ENCODE results near the gene TMEM45A. TPM values are rescaled to one million over a fixed set of nuclear protein-coding genes. Genes with fewer than 3 reads are reported as not detected.
"Not testable (repeated sequence)": the region's sequence is repeated elsewhere in the genome, so short reads cannot be mapped to it uniquely, and the experiment has no call there.

The TMEM45A gene
- total RNA-seq, 1 donor from 2014 or later: 3.6 TPM

DNA sequence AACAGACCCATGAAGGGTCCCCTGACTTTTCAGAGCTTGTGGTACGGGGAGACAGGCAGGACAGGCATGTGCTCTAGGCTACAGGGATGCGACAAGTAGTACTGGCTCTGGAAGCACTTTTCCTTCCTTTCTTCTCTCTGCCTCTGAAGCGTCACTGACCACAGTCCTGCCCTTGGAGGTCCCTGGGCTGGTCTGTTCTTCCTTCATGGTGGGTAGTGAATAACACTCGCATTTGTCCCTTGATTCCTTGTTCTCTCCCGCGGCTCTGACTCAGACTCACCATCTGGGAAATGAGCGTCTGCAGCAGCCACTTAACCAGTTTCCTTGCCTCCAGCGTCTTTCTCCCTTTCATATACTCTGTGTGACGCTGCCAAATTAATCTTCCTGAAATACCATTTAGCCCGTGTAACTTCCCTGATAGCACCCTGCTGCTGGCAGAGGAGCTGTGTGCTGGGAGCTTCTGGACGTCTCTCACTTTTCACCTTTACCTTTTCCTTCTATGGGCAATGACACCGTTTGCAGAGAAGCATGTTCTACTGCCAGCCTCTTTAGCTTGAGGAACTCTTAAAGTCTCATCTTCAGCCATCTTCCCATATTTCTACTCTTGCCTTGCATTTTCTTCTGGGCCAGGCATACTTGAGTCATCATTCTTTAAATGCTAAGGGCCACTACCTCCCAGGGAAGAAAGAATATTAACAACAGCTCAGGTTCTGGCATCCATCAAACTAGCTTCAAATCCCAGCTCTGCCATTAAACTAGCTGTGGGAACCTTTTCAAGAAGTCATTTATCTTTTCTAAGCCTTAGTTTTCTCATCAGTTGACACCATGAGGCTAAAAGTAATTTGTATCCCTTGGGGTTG is 33.6 kb downstream of the TMEM45A start:
- intact Hi-C loops (cut with DNase I): no loop called here
- ATAC-seq (ENCODE audit: poor library complexity) (peak; percentile 64), DNase-seq (peak; percentile 32)

- intact Hi-C loops (cut with DNase I): no loop called here
- ATAC-seq (ENCODE audit: poor library complexity) (peak; percentile 82), DNase-seq (no peak)
These were observed 34.4 kb downstream of the TMEM45A start for GRCh38 chr3:100526613-100527346.

DNA sequence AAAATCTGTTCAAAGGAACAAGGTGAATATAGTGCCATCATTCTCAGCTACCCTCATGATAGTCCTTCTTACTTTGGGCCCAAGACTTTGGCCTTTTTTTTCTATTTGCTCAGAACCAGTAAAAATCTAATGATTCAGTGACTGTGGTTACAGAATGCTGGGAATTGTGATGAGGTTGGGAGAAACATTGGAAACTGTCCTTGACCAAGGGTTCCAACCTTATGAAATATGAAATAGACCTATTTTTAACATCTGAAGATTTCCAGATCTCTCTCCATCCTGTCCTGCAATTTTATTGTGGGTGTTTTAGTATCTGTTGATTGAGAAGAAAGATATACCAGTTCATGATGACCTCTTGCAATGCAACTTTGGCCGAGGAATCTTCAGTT is 34.9 kb downstream of the TMEM45A start:
- ATAC-seq (ENCODE audit: poor library complexity) (no peak), DNase-seq (no peak)
- intact Hi-C loops (cut with DNase I): no loop called here

DNA sequence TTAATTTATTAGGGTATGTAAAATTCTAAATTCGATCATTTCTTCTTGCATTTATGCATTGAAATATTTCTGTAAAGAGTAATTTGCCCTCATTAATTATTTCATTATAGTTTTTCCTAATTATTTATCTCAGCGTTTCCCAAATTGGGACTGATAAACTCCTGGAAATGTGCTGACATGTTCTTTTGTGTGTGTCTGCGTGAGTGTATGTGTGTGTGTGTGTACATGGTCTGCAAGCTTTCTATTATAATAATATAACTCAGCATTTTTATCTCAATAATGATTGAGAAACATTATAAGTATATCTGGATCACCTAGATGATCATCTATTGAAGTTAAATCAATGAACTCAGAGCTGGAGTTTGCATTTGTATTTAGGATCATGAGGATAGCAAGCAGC is 38.7 kb downstream of the TMEM45A start:
- ATAC-seq (ENCODE audit: poor library complexity): no peak
- intact Hi-C loops (cut with DNase I): no loop called here
- DNase-seq: no peak

- no peak for ATAC-seq (ENCODE audit: poor library complexity)
- no peak for DNase-seq
- intact Hi-C loops (cut with DNase I): no loop called here
These were observed 40.0 kb downstream of the TMEM45A start for GRCh38 chr3:100532411-100532810.

DNA sequence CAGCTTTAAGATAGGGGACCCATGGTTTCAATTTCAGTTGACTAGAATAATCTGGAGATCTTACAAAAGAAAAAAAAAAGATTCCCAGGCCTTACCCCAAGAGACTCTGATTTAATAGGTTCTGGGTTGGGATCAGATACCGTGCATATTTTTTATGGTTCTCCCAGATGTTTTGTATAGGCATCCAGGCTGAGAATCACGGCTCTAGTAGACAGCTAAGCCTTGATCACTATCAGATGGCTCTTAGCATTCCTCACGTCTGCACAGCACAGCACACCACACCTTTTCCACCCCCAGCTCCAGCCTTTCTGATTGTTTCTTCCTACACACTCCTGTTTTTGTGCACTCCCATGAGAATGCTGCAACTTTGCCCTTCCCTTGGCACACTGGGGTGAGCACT is 40.8 kb downstream of the TMEM45A start:
- ATAC-seq (ENCODE audit: poor library complexity) (no peak), DNase-seq (no peak)
- intact Hi-C loops (cut with DNase I): no loop called here

DNA sequence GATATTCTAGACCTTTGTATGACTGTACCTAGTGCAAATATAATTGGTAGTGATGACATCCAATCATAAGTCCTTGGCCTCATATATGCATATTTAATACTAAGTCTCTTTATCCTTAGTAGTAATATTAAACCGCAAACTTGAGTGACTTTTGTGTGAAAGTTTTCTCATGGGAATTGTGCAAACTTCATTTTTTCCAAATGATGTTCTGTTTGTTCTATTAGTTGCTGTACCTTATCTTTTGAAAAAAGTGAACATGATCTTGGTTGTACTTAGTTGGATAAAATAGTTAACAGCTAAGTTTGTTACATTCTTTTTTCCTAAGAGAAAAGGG is 43.2 kb downstream of the TMEM45A start:
- intact Hi-C loops (cut with DNase I): no loop called here
- DNase-seq: no peak
- ATAC-seq (ENCODE audit: poor library complexity): peak; percentile 35

- DNase-seq (no peak), ATAC-seq (ENCODE audit: poor library complexity) (peak; percentile 16)
- intact Hi-C loops (cut with DNase I): no loop called here
These were observed 43.7 kb downstream of the TMEM45A start for GRCh38 chr3:100536093-100536492.

DNA sequence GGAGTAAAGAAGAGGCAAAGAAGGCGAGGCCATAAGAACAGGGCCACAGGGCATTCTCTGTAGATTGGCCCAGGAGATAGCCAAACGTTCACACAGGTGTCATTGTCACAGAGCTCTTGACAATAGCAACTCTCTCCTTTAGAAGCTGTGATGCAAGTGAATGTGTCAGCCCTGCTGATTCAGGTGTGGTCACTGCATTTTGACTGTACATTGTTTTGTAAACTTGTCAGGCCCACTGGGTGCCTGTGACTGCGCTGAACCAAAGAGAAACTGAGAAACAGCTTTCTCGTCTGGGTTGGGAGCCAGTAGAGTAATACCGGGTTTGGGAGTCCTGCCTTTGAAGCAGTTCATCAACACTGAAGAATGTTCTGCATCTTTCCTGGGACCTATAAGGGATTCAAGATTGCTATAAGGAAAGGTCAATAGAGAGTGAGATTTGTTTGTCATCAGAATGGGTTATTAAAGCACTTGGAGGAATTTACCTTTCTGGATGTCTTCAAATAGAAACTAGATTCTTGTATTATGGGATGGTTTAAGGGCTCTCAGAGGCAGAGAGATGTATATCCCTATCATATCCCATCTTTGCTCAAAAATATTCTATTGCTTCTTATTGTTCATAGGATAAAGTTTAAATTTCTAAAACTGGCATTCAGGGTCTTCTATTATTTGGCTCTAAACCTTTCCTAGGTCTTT is 45.4 kb downstream of the TMEM45A start:
- intact Hi-C loops (cut with DNase I): no loop called here
- no peak for ATAC-seq (ENCODE audit: poor library complexity)
- DNase-seq: no peak

DNA sequence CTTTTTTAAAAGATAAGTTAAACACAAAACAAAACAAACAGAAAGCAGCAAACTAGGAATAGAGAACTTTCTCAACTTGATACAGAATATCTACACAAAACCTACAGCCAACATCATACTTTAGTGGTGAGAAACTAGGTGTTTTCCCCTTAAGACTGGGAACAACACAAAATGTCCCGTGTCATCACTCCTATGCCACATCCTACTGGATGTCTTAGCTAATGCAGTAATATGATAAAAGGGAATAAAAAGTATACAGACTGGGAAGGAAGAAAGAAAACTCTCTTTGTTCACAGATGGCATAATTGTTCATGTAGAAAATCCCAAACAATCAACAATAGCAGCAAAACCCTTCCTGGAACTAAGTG is 45.9 kb downstream of the TMEM45A start:
- ATAC-seq (ENCODE audit: poor library complexity) (no peak), DNase-seq (no peak)
- intact Hi-C loops (cut with DNase I): no loop called here

GRCh38 chr3:100540791-100541334 is 48.4 kb downstream of the TMEM45A start:
- intact Hi-C loops (cut with DNase I): no loop called here
- ATAC-seq (ENCODE audit: poor library complexity): no peak
- DNase-seq: no peak

DNA sequence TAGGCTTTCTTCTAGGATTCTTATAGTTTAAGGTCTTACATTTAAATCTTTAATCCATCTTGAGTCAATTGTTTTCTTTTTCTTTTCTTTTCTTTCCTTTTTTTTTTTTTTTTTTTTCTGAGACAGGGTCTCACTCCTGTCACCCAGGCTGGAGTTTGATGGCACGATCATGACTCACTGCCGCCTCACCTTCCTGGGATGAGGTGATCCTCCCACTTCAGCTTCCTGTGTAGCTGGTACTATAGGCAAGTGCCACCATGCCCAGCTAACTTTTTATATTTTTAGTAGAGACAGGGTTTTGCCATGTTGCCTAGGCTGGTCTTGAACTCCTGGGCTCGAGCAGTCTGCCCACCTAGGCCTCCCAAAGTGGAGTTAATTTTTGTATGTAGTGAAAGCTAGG is 49.0 kb downstream of the TMEM45A start:
- ATAC-seq (ENCODE audit: poor library complexity); intact Hi-C loops (cut with DNase I); DNase-seq: not testable (repeated sequence)

DNA sequence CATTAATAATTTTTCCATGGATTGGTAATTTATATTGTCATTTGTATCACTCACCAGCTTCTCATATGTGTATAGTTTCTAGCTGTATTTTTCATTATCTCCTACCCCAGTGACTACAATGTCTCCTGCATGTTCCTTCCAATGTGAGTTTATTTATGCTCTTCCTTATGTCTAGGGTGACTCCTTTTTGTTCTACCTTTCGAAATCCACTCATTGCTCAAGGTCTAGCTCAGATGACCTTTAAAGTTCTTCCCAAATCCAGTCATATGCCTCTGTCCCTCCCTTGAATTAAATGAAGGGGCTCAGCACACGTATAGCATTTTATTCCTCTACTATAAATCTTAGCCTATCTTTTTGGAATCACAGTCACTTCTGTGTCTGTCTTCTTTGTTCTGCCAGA is 53.0 kb downstream of the TMEM45A start:
- no peak for ATAC-seq (ENCODE audit: poor library complexity)
- intact Hi-C loops (cut with DNase I): no loop called here
- DNase-seq: no peak

GRCh38 chr3:100546020-100546744 is 53.8 kb downstream of the TMEM45A start:
- intact Hi-C loops (cut with DNase I): no loop called here
- no peak for ATAC-seq (ENCODE audit: poor library complexity)
- DNase-seq: no peak

DNA sequence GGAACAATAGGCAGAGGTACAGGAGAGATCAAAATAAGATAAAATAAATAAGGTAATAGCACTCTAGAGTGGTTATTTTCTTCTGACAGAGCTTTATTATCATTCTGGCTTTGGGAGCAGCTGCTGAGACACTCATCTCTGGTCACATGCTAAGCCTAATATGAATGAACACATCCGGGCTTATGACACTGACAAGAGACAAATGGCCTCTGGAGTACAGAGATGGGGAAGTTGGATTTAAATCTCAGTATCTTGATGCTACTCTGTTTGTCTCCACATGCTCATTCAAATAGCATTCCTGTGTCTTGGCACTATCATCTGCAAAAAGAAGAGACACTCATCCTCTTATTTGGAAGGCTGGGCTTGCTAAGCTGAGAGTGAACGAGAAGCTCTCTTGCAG is 55.6 kb downstream of the TMEM45A start:
- intact Hi-C loops (cut with DNase I): no loop called here
- no peak for ATAC-seq (ENCODE audit: poor library complexity)
- DNase-seq: no peak

- no peak for DNase-seq
- ATAC-seq (ENCODE audit: poor library complexity): no peak
- intact Hi-C loops (cut with DNase I): no loop called here
These were observed 61.4 kb downstream of the TMEM45A start for GRCh38 chr3:100553618-100554372.

DNA sequence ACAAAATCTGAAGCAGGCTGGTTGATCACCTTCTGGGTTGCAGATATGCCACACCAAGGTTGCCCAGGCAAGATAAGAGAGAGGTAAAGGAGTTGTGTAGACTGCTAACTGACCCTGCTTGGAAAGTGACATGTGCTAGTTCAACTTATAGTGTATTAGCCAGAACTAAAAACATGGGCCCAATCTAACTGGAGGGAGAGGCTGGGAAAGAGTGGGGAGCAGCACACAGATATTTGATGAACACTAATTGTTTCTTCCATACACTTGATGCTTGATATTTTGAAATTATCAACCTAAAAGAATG is 61.9 kb downstream of the TMEM45A start:
- intact Hi-C loops (cut with DNase I): no loop called here
- no peak for DNase-seq
- ATAC-seq (ENCODE audit: poor library complexity): no peak

- DNase-seq (no peak), ATAC-seq (ENCODE audit: poor library complexity) (no peak)
- intact Hi-C loops (cut with DNase I): no loop called here
These were observed 64.4 kb downstream of the TMEM45A start for GRCh38 chr3:100556673-100557310.
